Fibroblast of lung (primary cell): ENCODE measurements around the gene OR6V1. TPM values are rescaled to one million over a fixed set of nuclear protein-coding genes. Genes with fewer than 3 reads are reported as not detected.

Source experiments
- DNase-seq, 2 donors: peaks; one replicate each; pipeline versions ENCODE4 v3.0.0 to v3.0.0-alpha.2; 2010; ENCODE audit warnings: low read depth in 2 of 2
- H2AFZ ChIP-seq: 2 replicates; pipeline ENCODE4 v1.5.1; 2012; ENCODE audit warnings: low read length, control low read depth, inconsistent platforms
- H3K27ac ChIP-seq: 2 replicates; pipeline ENCODE4 v1.5.1; 2011; ENCODE audit warnings: low read length, control low read depth; ENCODE audit not compliant: insufficient read depth
- H3K27me3 ChIP-seq: 2 replicates; pipeline ENCODE4 v1.5.1; 2011; ENCODE audit warnings: mild to moderate bottlenecking, low read length; ENCODE audit not compliant: control insufficient read depth, insufficient read depth
- H3K36me3 ChIP-seq: 2 replicates; pipeline ENCODE4 v1.5.1; 2011; ENCODE audit warnings: low read length; ENCODE audit not compliant: control insufficient read depth, insufficient read depth
- H3K4me1 ChIP-seq: 2 replicates; pipeline ENCODE4 v1.5.1; 2011; ENCODE audit warnings: low read length; ENCODE audit not compliant: control insufficient read depth, insufficient read depth; ENCODE audit errors: extremely low read depth
- H3K4me2 ChIP-seq: 2 replicates; pipeline ENCODE4 v1.5.1; 2011; ENCODE audit warnings: low read length, control low read depth; ENCODE audit not compliant: insufficient read depth; ENCODE audit errors: extremely low read depth
- H3K4me3 ChIP-seq, 4 experiments: fragments of 200-600 bp in 1 of 4; sonication (generic) in 1 of 4; replicated peaks in 1 of 4; 2 replicates each; pipeline ENCODE4 v1.5.1; 2011 to 2016; ENCODE audit warnings: low read length in 4 of 4, low read depth in 3 of 4, mild to moderate bottlenecking in 3 of 4, control low read depth in 2 of 4, inconsistent platforms in 1 of 4, mixed read lengths in 1 of 4; ENCODE audit not compliant: insufficient read depth in 1 of 4; ENCODE audit errors: control extremely low read depth in 1 of 4
- H3K79me2 ChIP-seq: 2 replicates; pipeline ENCODE4 v1.5.1; 2012; ENCODE audit warnings: mild to moderate bottlenecking, low read length, inconsistent platforms; ENCODE audit not compliant: control insufficient read depth, insufficient read depth
- H3K9ac ChIP-seq: 2 replicates; pipeline ENCODE4 v1.5.1; 2011; ENCODE audit warnings: mild to moderate bottlenecking, low read length, control low read depth; ENCODE audit not compliant: insufficient read depth
- H3K9me3 ChIP-seq: 2 replicates; pipeline ENCODE4 v1.5.1; 2012; ENCODE audit warnings: low read depth, low read length; ENCODE audit not compliant: control insufficient read depth, insufficient read depth
- H4K20me1 ChIP-seq: 2 replicates; pipeline ENCODE4 v1.5.1; 2011; ENCODE audit warnings: low read length; ENCODE audit not compliant: control insufficient read depth, insufficient read depth; ENCODE audit errors: extremely low read depth
- EZH2 ChIP-seq: IDR thresholded peaks from 2 replicates; pipeline ENCODE4 v1.5.1; 2012; ENCODE audit warnings: low read length, control low read depth, mild to moderate bottlenecking; ENCODE audit errors: missing control alignments
- polyA plus RNA-seq, 2 donors: library from polyadenylated mRNA; depleted of rRNA in 1 of 2; stranded (reverse) in 1 of 2; unstranded in 1 of 2; fragments of >200 nt; gene quantifications; 2 replicates each; pipeline ENCODE4 v1.2.1, GENCODE V29; 2011 to 2012; ENCODE audit warnings: missing spikeins in 1 of 2
- total RNA-seq: library from RNA; depleted of rRNA; stranded (reverse); fragments of >200 nt; gene quantifications from 2 replicates; pipeline ENCODE4 v1.2.1, GENCODE V29; 2014
- TF ChIP-seq, protein P1 (sequence below), 2 donors: IDR thresholded peaks in 1 of 2; conservative IDR thresholded peaks in 1 of 2; 1 replicate in 1 of 2; 2 replicates in 1 of 2; pipeline ENCODE4 v1.5.1; 2011 to 2012; ENCODE audit warnings: low read length in 2 of 2, control low read depth in 1 of 2, inconsistent platforms in 1 of 2, low read depth in 1 of 2, mild to moderate bottlenecking in 1 of 2

The OR6V1 gene
- total and polyA plus RNA-seq, 2 donors (not counting 1 experiment from before 2014, with no cell fraction given) = not detected

- Histone ChIP-seq H4K20me1 (no peaks in the 10 kb centered on the region), H3K4me2 (no peak overlapping the region), H3K79me2 (no peaks in the 10 kb centered on the region), H3K36me3 (no peaks in the 10 kb centered on the region), H3K9me3 (no peaks in the 10 kb centered on the region), H3K9ac (no peak overlapping the region), H3K4me1 (no peaks in the 10 kb centered on the region), H3K4me3 (no peak overlapping the region), H3K27me3 (no peaks in the 10 kb centered on the region), H2AFZ (no peak overlapping the region), H3K27ac (no peak overlapping the region)
- no peak for DNase-seq
- no peak for TF ChIP-seq EZH2
- TF ChIP-seq, protein P1, sequence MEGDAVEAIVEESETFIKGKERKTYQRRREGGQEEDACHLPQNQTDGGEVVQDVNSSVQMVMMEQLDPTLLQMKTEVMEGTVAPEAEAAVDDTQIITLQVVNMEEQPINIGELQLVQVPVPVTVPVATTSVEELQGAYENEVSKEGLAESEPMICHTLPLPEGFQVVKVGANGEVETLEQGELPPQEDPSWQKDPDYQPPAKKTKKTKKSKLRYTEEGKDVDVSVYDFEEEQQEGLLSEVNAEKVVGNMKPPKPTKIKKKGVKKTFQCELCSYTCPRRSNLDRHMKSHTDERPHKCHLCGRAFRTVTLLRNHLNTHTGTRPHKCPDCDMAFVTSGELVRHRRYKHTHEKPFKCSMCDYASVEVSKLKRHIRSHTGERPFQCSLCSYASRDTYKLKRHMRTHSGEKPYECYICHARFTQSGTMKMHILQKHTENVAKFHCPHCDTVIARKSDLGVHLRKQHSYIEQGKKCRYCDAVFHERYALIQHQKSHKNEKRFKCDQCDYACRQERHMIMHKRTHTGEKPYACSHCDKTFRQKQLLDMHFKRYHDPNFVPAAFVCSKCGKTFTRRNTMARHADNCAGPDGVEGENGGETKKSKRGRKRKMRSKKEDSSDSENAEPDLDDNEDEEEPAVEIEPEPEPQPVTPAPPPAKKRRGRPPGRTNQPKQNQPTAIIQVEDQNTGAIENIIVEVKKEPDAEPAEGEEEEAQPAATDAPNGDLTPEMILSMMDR (conservative IDR thresholded peaks at IDR 0.05 in 1 of 2, IDR thresholded peaks at IDR 0.05 in 1 of 2; ENCODE audit: low read depth in 1 of 2, low read length in 2 of 2) = no peak
These were observed 1.2 kb upstream of the OR6V1 start for GRCh38 chr7:143050931-143051330.

- H4K20me1 ChIP-seq = no peaks in the 10 kb centered on the region
- H3K27me3 ChIP-seq = no peaks in the 10 kb centered on the region
- H3K36me3 ChIP-seq = no peaks in the 10 kb centered on the region
- H3K9ac ChIP-seq = no peak overlapping the region
- H3K4me2 ChIP-seq = no peak overlapping the region
- no peak overlapping the region for H2AFZ ChIP-seq
- no peaks in the 10 kb centered on the region for H3K4me1 ChIP-seq
- no peak overlapping the region for H3K4me3 ChIP-seq
- no peak for DNase-seq
- no peaks in the 10 kb centered on the region for H3K9me3 ChIP-seq
- no peak overlapping the region for H3K27ac ChIP-seq
- no peak for TF ChIP-seq EZH2
- TF ChIP-seq, protein P1 (conservative IDR thresholded peaks at IDR 0.05 in 1 of 2, IDR thresholded peaks at IDR 0.05 in 1 of 2; ENCODE audit: low read depth in 1 of 2, low read length in 2 of 2) = no peak
- H3K79me2 ChIP-seq = no peaks in the 10 kb centered on the region
These were observed 2.5 kb downstream of the OR6V1 start for GRCh38 chr7:143054621-143055020.

GRCh38 chr7:143055754-143056153 is 3.6 kb downstream of the OR6V1 start:
- H3K9me3 ChIP-seq = no peaks in the 10 kb centered on the region
- H3K9ac ChIP-seq = no peak overlapping the region
- no peak overlapping the region for H2AFZ ChIP-seq
- no peaks in the 10 kb centered on the region for H3K4me1 ChIP-seq
- no peak for DNase-seq
- H3K79me2 ChIP-seq = no peaks in the 10 kb centered on the region
- no peaks in the 10 kb centered on the region for H4K20me1 ChIP-seq
- no peak overlapping the region for H3K27ac ChIP-seq
- no peak overlapping the region for H3K4me3 ChIP-seq
- H3K36me3 ChIP-seq = no peaks in the 10 kb centered on the region
- H3K4me2 ChIP-seq = no peak overlapping the region
- TF ChIP-seq, protein P1 (conservative IDR thresholded peaks at IDR 0.05 in 1 of 2, IDR thresholded peaks at IDR 0.05 in 1 of 2; ENCODE audit: low read depth in 1 of 2, low read length in 2 of 2) = no peak
- no peak for TF ChIP-seq EZH2
- H3K27me3 ChIP-seq = no peaks in the 10 kb centered on the region
